Measurements from ENCODE around the gene ZRANB1. TPM values are rescaled to one million over a fixed set of nuclear protein-coding genes. Genes with fewer than 3 reads are reported as not detected.

The ZRANB1 gene
- total and polyA plus RNA-seq, 2 experiments from 2014 or later: 7.9 to 30.0 TPM

GRCh38 chr10:125014836-125015355 lies 73.0 kb downstream of the ZRANB1 start:
- Histone ChIP-seq H3K9me2 (replicated peaks; ENCODE audit: insufficient read depth) (no peaks in the 10 kb centered on the region), H3K79me2 (peaks cover 98% of the 10 kb centered on the region), H3K4me2 (no peak overlapping the region), H2AFZ (no peak overlapping the region), H4K20me1 (ENCODE audit: insufficient read depth, poor library complexity, severe bottlenecking) (peaks cover 43% of the 10 kb centered on the region), H3K4me3 (no peak overlapping the region), H3K27me3 (no peaks in the 10 kb centered on the region), H3K9me3 (ENCODE audit: low read depth) (no peaks in the 10 kb centered on the region), H3K27ac (no peak overlapping the region), H3K4me1 (ENCODE audit: insufficient read depth) (no peaks in the 10 kb centered on the region), H3K36me3 (replicated peaks; ENCODE audit: insufficient read depth, low read depth) (no peaks in the 10 kb centered on the region)
- WGBS (ENCODE audit: low lambda C conversion rate, missing lambda C conversion rate): 94% methylated on average over 19 of the region's 19 CpGs
- no peak for TF ChIP-seq EZH2phosphoT487 (IDR thresholded peaks at IDR 0.05; ENCODE audit: low read depth, severe bottlenecking, unreplicated experiment)
- no peak for TF ChIP-seq EZH2 (IDR thresholded peaks at IDR 0.05; ENCODE audit: borderline replicate concordance)
- no peak for TF ChIP-seq CTCF (IDR thresholded peaks at IDR 0.05; ENCODE audit: poor library complexity)
- no peak for DNase-seq (ENCODE audit: low spot score)

- Histone ChIP-seq H3K36me3 (replicated peaks; ENCODE audit: insufficient read depth, low read depth) (no peaks in the 10 kb centered on the region), H2AFZ (no peak overlapping the region), H3K4me1 (ENCODE audit: insufficient read depth) (no peaks in the 10 kb centered on the region), H3K27me3 (no peaks in the 10 kb centered on the region), H3K4me2 (no peak overlapping the region), H3K9me2 (replicated peaks; ENCODE audit: insufficient read depth) (no peaks in the 10 kb centered on the region), H3K79me2 (peaks cover 98% of the 10 kb centered on the region), H3K27ac (no peak overlapping the region), H3K9me3 (ENCODE audit: low read depth) (no peaks in the 10 kb centered on the region), H4K20me1 (ENCODE audit: insufficient read depth, poor library complexity, severe bottlenecking) (peaks cover 49% of the 10 kb centered on the region), H3K4me3 (no peak overlapping the region)
- DNase-seq (ENCODE audit: low spot score): no peak
- WGBS (ENCODE audit: low lambda C conversion rate, missing lambda C conversion rate): 91% methylated on average over 23 of the region's 23 CpGs
- TF ChIP-seq EZH2phosphoT487 (IDR thresholded peaks at IDR 0.05; ENCODE audit: low read depth, severe bottlenecking, unreplicated experiment) (no peak), CTCF (IDR thresholded peaks at IDR 0.05; ENCODE audit: poor library complexity) (no peak), EZH2 (IDR thresholded peaks at IDR 0.05; ENCODE audit: borderline replicate concordance) (no peak)
Observed at GRCh38 chr10:125015356-125015944, 73.5 kb downstream of the ZRANB1 start.

- Histone ChIP-seq H3K9me2 (replicated peaks; ENCODE audit: insufficient read depth) (no peaks in the 10 kb centered on the region), H3K9me3 (ENCODE audit: low read depth) (no peaks in the 10 kb centered on the region), H3K4me3 (no peak overlapping the region), H3K4me1 (ENCODE audit: insufficient read depth) (no peaks in the 10 kb centered on the region), H3K4me2 (no peak overlapping the region), H3K36me3 (replicated peaks; ENCODE audit: insufficient read depth, low read depth) (no peaks in the 10 kb centered on the region), H3K79me2 (peaks cover 98% of the 10 kb centered on the region), H3K27me3 (no peaks in the 10 kb centered on the region), H2AFZ (no peak overlapping the region), H3K27ac (no peak overlapping the region), H4K20me1 (ENCODE audit: insufficient read depth, poor library complexity, severe bottlenecking) (peaks cover 55% of the 10 kb centered on the region)
- WGBS (ENCODE audit: low lambda C conversion rate, missing lambda C conversion rate): 92% methylated on average over 10 of the region's 10 CpGs
- no peak for TF ChIP-seq CTCF (IDR thresholded peaks at IDR 0.05; ENCODE audit: poor library complexity)
- TF ChIP-seq EZH2phosphoT487 (IDR thresholded peaks at IDR 0.05; ENCODE audit: low read depth, severe bottlenecking, unreplicated experiment): no peak
- TF ChIP-seq EZH2 (IDR thresholded peaks at IDR 0.05; ENCODE audit: borderline replicate concordance): no peak
- no peak for DNase-seq (ENCODE audit: low spot score)
Observed at GRCh38 chr10:125016123-125016522, 74.2 kb downstream of the ZRANB1 start.
